SK-N-SH (cell line): Measurements from ENCODE around the gene F2RL3.

Experiments used
- CTCF ChIP-seq: fragments of 200-600 bp; sonication (generic); IDR thresholded peaks from 2 replicates; pipeline ENCODE4 v1.6.1; 2017; ENCODE audit warnings: antibody characterized with exemption, mild to moderate bottlenecking, moderate library complexity
- EP300 ChIP-seq, 2 experiments: IDR thresholded peaks; 2 replicates each; pipeline versions ENCODE4 v1.4.0 to v1.6.1; 2012; ENCODE audit warnings: borderline replicate concordance in 1 of 2, low read depth in 1 of 2, low read length in 1 of 2
- FOXM1 ChIP-seq: IDR thresholded peaks from 2 replicates; pipeline ENCODE4 v1.4.0; 2012; ENCODE audit warnings: low read depth, mild to moderate bottlenecking
- JUND ChIP-seq: IDR thresholded peaks from 2 replicates; pipeline ENCODE4 v1.4.0; 2012
- NRF1 ChIP-seq: IDR thresholded peaks from 2 replicates; pipeline ENCODE4 v1.6.1; 2012; ENCODE audit warnings: low read depth, mild to moderate bottlenecking, low read length
- POLR2AphosphoS5 ChIP-seq: IDR thresholded peaks from 2 replicates; pipeline ENCODE4 v1.6.1; 2012; ENCODE audit warnings: low read depth, low read length
- SMC3 ChIP-seq: IDR thresholded peaks from 2 replicates; pipeline ENCODE4 v1.6.1; 2012; ENCODE audit warnings: low read depth, low read length, improper control_type of control experiment
- TAF1 ChIP-seq: IDR thresholded peaks from 2 replicates; pipeline ENCODE4 v1.6.1; 2012; ENCODE audit warnings: low read depth, mild to moderate bottlenecking, low read length, moderate library complexity, borderline replicate concordance
- USF1 ChIP-seq: IDR thresholded peaks from 2 replicates; pipeline ENCODE4 v1.4.0; 2012; ENCODE audit warnings: low read depth, borderline replicate concordance
- TF ChIP-seq, protein P1 (sequence below): fragments of 150-350 bp; IDR thresholded peaks from 2 replicates; pipeline ENCODE4 v1.6.1; 2017; ENCODE audit warnings: antibody characterized with exemption, low read length, low read depth, borderline replicate concordance

GRCh38 chr19:16896146-16897028 is 7.6 kb downstream of the F2RL3 start:
- no peak for TF ChIP-seq POLR2AphosphoS5
- TF ChIP-seq CTCF = no peak
- TF ChIP-seq TAF1 = no peak
- TF ChIP-seq EP300 (IDR thresholded peaks at IDR 0.05; ENCODE audit: borderline replicate concordance in 1 of 2, low read depth in 1 of 2, low read length in 1 of 2) = no peak
- TF ChIP-seq JUND = no peak
- no peak for TF ChIP-seq NRF1
- TF ChIP-seq, protein P1, sequence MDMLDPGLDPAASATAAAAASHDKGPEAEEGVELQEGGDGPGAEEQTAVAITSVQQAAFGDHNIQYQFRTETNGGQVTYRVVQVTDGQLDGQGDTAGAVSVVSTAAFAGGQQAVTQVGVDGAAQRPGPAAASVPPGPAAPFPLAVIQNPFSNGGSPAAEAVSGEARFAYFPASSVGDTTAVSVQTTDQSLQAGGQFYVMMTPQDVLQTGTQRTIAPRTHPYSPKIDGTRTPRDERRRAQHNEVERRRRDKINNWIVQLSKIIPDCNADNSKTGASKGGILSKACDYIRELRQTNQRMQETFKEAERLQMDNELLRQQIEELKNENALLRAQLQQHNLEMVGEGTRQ = no peak
- TF ChIP-seq SMC3 = no peak
- TF ChIP-seq USF1 = no peak
- no peak for TF ChIP-seq FOXM1
